KBM-7 (cell line): ENCODE results near the gene CRYBG3.

Experiments used
- DNase-seq: peaks from one replicate; pipeline ENCODE4 v3.0.0-alpha.2; 2015
- in situ Hi-C: fragments of 300-500 bp; cut with MboI; formaldehyde crosslinking; loops from 2 replicates; pipeline ENCODE4 v1.14.3; 2020; ENCODE audit warnings: low sequenced_read_pairs, low pct_unique_long_range_greater_than_20kb, mixed read lengths

CRYBG3 gene

DNA sequence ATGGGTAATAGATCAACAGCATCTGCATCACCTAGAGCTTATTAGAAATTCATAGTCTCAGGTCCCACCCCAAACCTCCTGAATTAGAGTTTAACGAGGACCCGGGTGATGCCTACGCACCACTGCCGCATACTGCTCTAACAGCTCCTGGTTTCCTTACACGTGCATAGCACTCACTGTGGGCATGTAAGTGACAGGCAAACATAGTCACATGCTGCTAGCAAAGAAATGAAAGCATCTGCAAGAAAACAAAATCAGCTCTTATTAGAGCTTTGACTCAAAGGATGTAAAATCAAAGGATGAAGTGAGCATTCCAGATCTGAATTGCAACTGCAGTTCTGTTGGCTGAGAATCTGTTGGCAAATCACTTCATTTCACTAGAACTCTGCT is 169.5 kb downstream of the CRYBG3 start:
- in situ Hi-C loops: no loop called here
- DNase-seq: no peak

DNA sequence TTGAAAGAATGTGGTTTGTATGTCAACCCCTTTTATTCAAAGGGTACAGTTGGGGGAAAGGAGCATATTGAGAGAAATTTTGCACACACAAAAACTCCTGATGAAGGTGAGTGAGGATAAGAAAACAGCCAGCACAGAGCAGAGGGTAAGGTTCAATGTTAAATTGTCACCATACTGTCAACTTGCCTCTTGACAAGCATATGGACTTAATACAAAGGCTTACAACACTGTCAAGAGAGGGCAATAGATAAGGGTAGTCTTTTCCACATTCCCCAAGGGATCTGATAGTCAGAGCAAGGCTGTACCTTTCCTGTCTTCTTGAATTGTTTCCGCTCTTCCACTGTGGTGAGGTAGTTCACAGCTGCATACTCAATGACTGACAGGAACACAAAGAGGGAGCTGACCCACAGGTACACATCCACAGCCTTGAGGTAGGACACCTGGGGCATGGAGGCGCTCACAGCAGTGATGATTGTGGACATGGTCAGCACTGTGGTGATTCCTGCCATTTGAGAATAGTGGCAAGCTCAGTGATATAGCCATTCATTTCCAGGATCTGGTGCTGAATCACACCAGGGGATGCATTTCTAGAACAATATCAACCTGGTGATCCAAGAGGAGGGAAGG is 170.8 kb downstream of the CRYBG3 start:
- in situ Hi-C loops: no loop called here
- no peak for DNase-seq

DNA sequence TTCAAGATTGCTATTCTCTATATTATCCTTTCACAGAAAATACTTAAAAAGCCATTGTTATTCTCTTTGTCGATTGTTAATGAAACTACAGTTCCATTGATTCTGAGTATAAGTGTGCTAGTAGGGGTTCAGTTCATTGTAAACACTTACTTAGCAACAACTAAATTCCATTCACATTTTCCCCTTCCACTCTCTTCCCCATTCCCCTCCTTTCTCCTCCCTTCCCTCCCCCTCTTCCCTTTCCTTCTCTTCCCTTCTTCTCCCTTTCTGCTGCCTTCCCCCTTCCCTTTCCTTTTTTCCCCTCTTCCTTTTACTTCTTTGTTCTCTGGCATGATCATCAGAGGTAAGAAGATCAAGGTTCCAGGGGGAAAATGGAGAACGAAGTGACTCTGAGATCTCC is 171.7 kb downstream of the CRYBG3 start:
- in situ Hi-C loops: no loop called here
- DNase-seq: no peak

DNA sequence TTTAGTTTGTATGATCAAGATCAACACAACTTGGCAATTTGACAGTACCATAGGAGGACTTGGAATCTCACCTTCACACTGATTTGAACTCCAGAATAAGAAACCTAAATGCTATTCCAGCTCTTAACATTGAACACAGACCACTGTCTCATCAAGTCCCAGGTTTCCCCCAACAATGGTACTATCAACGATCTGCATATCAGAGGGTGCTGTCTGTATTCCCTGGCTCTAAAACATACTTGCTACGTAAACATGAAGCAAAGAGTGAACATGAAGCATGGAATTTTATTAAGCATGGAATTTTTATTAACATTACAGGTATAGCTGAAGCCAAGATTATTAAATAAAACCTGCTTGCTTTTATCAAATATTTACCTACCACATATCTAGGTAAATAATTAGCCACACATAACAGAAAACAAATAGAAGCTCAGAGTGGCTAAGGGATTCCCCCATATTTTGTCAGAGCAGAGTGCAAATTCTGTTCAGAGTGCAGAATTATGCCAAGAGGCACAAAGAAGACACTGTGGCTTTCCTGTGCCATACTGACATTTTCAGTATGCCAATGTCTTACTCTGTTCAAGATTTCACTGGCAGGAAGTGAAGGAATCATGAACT is 172.6 kb downstream of the CRYBG3 start:
- DNase-seq: no peak
- in situ Hi-C loops: no loop called here
